22Rv1 (cell line): Measurements from ENCODE around the gene PDK1.
"Not testable (repeated sequence)": the region's sequence is repeated elsewhere in the genome, so short reads cannot be mapped to it uniquely, and the experiment has no call there.

Source experiments
- H3K27ac ChIP-seq: fragments of 450-650 bp; 2 replicates; pipeline ENCODE4 v1.5.1; 2017
- ZFX ChIP-seq: fragments of 450-650 bp; IDR thresholded peaks from 2 replicates; pipeline ENCODE4 v1.6.1; 2017; ENCODE audit warnings: antibody characterized with exemption, borderline replicate concordance
- TF ChIP-seq, protein P1 (sequence below): fragments of 450-650 bp; IDR thresholded peaks from 2 replicates; pipeline ENCODE4 v1.5.1; 2017; ENCODE audit warnings: mild to moderate bottlenecking

Gene PDK1

DNA sequence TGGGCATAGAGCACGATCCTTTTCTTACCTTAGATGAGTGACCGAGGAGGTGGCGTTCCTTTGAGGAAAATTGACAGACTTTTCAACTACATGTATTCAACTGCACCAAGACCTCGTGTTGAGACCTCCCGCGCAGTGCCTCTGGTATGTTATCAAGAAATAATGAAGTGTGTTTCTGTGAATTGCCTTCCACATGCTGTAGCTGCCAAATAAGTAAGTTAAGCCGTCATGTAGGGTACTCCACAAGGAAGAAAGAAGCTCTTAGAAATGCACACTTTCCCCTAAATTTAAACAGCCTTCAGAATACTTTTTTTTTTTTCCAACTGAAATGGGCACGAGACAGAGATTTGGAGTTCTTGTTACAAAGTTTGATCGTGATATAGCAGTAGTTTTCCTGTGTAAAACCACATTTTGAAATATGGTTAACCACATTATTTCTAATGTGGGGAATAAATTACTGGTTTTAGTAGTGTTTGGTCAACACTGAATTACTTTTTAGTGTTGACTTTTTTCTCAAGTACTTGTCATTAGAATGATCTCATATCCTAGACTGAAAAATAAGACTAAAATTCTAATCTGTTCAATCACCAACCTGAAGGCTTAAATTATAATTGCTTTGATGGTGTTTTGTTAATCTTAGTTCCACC is 30.5 kb downstream of the PDK1 start:
- TF ChIP-seq ZFX: no peak
- TF ChIP-seq, protein P1, sequence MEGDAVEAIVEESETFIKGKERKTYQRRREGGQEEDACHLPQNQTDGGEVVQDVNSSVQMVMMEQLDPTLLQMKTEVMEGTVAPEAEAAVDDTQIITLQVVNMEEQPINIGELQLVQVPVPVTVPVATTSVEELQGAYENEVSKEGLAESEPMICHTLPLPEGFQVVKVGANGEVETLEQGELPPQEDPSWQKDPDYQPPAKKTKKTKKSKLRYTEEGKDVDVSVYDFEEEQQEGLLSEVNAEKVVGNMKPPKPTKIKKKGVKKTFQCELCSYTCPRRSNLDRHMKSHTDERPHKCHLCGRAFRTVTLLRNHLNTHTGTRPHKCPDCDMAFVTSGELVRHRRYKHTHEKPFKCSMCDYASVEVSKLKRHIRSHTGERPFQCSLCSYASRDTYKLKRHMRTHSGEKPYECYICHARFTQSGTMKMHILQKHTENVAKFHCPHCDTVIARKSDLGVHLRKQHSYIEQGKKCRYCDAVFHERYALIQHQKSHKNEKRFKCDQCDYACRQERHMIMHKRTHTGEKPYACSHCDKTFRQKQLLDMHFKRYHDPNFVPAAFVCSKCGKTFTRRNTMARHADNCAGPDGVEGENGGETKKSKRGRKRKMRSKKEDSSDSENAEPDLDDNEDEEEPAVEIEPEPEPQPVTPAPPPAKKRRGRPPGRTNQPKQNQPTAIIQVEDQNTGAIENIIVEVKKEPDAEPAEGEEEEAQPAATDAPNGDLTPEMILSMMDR: no peak
- H3K27ac ChIP-seq: no peak overlapping the region

GRCh38 chr2:172587231-172587630 is 31.3 kb downstream of the PDK1 start:
- not testable (repeated sequence) for H3K27ac ChIP-seq

- TF ChIP-seq, protein P1: no peak
- TF ChIP-seq ZFX: no peak
- no peak overlapping the region for H3K27ac ChIP-seq
Observed at GRCh38 chr2:172588931-172589330, 33.0 kb downstream of the PDK1 start.

DNA sequence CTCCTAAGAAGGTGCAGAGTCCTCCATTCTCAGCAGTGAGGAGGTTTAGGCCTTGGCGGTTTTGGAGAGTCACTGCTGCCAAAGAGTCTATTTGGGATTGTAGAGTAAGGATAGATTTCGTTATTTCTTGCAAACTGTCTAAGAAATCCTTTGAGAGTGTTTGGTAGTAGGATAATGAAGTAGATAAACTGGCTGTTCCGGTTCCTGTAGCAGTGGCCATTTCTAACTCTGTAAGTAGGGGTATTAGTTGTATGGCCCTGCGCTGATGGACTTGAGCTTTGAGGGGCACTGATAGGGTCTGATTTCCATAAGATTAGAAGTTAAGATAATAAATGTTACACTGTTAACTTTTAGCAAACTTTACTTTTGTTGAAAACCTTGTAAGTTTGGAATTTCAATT is 35.5 kb downstream of the PDK1 start:
- not testable (repeated sequence) for H3K27ac ChIP-seq

- H3K27ac ChIP-seq: not testable (repeated sequence)
Observed at GRCh38 chr2:172592190-172592589, 36.3 kb downstream of the PDK1 start.

DNA sequence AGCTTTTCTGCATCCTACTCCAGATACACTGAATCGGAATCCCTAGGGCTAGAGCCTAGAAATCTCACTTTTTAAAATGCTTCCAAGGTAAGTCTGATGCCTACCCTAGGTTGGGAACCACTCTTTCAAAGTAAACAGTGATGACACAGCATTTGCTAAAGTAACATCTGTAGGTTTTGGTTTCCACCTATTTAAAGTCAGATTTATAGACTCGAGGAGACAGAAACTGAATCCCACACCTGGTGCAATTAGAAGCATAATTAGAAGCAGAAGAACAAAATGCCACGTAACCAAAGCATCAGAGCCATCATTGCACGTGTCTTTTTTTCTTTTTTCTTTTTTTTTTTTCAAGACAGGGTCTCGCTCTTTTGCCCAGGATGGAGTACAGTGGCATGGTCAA is 40.9 kb downstream of the PDK1 start:
- no peak overlapping the region for H3K27ac ChIP-seq
- TF ChIP-seq ZFX: no peak
- TF ChIP-seq, protein P1: no peak

DNA sequence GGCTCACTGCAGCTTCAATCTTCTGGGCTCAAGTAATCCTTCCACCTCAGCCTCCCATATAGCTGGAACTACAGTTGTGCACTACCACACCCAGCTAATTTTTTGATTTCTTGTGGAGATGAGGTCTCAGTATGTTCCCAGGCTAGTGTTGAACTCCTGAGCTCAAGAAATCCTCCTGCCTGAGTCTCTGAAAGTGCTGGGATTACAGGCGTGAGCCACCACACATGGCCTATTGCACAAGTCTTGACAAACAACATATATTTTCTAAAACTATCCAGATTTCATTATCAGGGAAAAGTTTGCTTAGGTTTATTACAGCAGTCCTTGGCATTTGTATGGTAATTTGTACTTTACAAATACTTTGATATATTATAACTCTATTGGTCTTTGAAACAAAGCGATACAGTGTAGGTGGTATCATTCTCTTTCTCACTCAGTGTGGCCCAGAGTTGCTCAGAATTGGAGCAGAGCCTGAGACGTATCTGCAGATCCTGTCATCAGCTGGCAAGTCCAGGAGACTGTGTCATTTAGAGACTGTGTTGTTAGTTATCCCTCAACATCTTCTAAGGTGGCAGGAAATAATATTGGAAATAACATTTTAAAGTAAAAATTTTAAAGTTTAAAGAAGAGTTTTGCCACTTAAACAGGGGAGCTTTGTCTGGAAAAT is 41.4 kb downstream of the PDK1 start:
- TF ChIP-seq, protein P1: no peak
- TF ChIP-seq ZFX: no peak
- no peak overlapping the region for H3K27ac ChIP-seq

- H3K27ac ChIP-seq: no peak overlapping the region
- TF ChIP-seq ZFX: no peak
- TF ChIP-seq, protein P1: no peak
Observed at GRCh38 chr2:172599947-172600346, 44.1 kb downstream of the PDK1 start.

- no peak overlapping the region for H3K27ac ChIP-seq
- TF ChIP-seq ZFX: no peak
- TF ChIP-seq, protein P1: no peak
Observed at GRCh38 chr2:172600557-172601008, 44.7 kb downstream of the PDK1 start.
